Esophagus muscularis mucosa (tissue), 4 donors: ENCODE data around the gene EVI5. TPM values are rescaled to one million over a fixed set of nuclear protein-coding genes. Genes with fewer than 3 reads are reported as not detected.
"Not testable (repeated sequence)": the region's sequence is repeated elsewhere in the genome, so short reads cannot be mapped to it uniquely, and the experiment has no call there.

Experiments
- DNase-seq: peaks from one replicate; pipeline ENCODE4 v3.0.0-alpha.2; 2017; ENCODE audit errors: extremely low spot score
- H3K27ac ChIP-seq, 4 donors: fragments of 200-600 bp; sonication (generic); replicated peaks in 1 of 4; 1 replicate in 3 of 4; 2 replicates in 1 of 4; pipeline ENCODE4 v1.5.1; 2016 to 2019; ENCODE audit warnings: mild to moderate bottlenecking in 1 of 4
- H3K27me3 ChIP-seq, 4 donors: fragments of 200-600 bp; sonication (generic); one replicate each; pipeline versions ENCODE4 v1.5.1 to v1.6.0; 2016 to 2019
- H3K36me3 ChIP-seq, 4 donors: fragments of 200-600 bp; sonication (generic); one replicate each; pipeline ENCODE4 v1.5.1; 2016 to 2019
- H3K4me1 ChIP-seq, 4 donors: fragments of 200-600 bp; sonication (generic); one replicate each; pipeline ENCODE4 v1.5.1; 2016 to 2019
- H3K4me3 ChIP-seq, 4 donors: fragments of 200-600 bp; sonication (generic); 1 replicate in 2 of 4; 2 replicates in 2 of 4; pipeline ENCODE4 v1.5.1; 2016 to 2019; ENCODE audit warnings: mild to moderate bottlenecking in 4 of 4, moderate library complexity in 1 of 4
- H3K9me3 ChIP-seq, 4 donors: fragments of 200-600 bp; sonication (generic); 1 replicate in 3 of 4; 2 replicates in 1 of 4; pipeline ENCODE4 v1.5.1; 2016 to 2019
- EP300 ChIP-seq: sonication (generic); formaldehyde crosslinking; IDR thresholded peaks from one replicate; pipeline ENCODE4 v1.6.1; 2017; ENCODE audit warnings: antibody characterized with exemption
- POLR2A ChIP-seq: fragments of 450-650 bp; IDR thresholded peaks from one replicate; pipeline ENCODE4 v1.6.1; 2017; ENCODE audit warnings: antibody characterized with exemption, moderate library complexity, mild to moderate bottlenecking, low read depth
- POLR2AphosphoS5 ChIP-seq, 2 donors: sonication (generic); formaldehyde crosslinking; IDR thresholded peaks; one replicate each; pipeline ENCODE4 v1.6.1; 2017; ENCODE audit warnings: antibody characterized with exemption in 2 of 2
- WGBS: methylation state at CpG from one replicate; pipeline ENCODE4 v1.1.5; 2018; 5-methylcytosine and 5-hydroxymethylcytosine counted together
- intact Hi-C: fragments of 100-400 bp; cut with DNase I; formaldehyde crosslinking; loops from one replicate; pipeline ENCODE4 v1.15.1; 2023
- total RNA-seq, 4 donors: library from RNA; depleted of rRNA; stranded (reverse); fragments of >200 nt; gene quantifications; one replicate each; pipeline versions ENCODE4 v1.1.0 to v1.2.1, GENCODE V29; 2016
- TF ChIP-seq, protein P1 (sequence below), 3 experiments: fragments of 200-600 bp in 2 of 3; fragments of 450-650 bp in 1 of 3; sonication (generic) in 2 of 3; IDR thresholded peaks; one replicate each; pipeline ENCODE4 v1.5.1; 2017 to 2019; ENCODE audit warnings: antibody characterized with exemption in 3 of 3, mild to moderate bottlenecking in 2 of 3, moderate library complexity in 1 of 3

Gene EVI5
- total RNA-seq, 4 donors from 2014 or later: 32.3 to 55.2 (median 40.4) TPM

DNA sequence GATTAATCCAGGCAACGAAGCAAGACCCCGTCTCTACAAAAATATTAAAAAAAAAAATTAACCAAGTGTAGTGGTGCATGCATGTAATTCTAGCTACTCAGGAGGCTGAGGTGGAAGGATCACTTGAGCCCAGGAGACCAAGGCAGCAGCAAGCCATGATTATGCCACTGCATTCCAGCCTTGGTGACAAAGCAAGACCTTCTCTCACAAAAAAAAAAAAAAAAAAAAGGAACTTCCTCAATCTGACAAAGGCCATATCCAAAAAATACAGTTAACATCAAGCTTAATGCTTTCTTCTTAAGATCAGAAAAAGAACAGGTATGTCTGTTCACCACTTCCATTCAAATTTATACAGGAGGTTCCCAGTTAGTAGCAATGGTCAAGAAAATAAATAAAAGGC lies 54.4 kb downstream of the EVI5 start:
- Histone ChIP-seq H3K36me3 (peaks cover 0 to 5% (median 2%) of the 10 kb centered on the region in 4 donors), H3K9me3 (no peaks in the 10 kb centered on the region), H3K27me3 (no peaks in the 10 kb centered on the region), H3K27ac (no peak overlapping the region), H3K4me3 (no peak overlapping the region), H3K4me1 (no peaks in the 10 kb centered on the region)
- TF ChIP-seq EP300: no peak
- TF ChIP-seq POLR2A: no peak
- TF ChIP-seq, protein P1, sequence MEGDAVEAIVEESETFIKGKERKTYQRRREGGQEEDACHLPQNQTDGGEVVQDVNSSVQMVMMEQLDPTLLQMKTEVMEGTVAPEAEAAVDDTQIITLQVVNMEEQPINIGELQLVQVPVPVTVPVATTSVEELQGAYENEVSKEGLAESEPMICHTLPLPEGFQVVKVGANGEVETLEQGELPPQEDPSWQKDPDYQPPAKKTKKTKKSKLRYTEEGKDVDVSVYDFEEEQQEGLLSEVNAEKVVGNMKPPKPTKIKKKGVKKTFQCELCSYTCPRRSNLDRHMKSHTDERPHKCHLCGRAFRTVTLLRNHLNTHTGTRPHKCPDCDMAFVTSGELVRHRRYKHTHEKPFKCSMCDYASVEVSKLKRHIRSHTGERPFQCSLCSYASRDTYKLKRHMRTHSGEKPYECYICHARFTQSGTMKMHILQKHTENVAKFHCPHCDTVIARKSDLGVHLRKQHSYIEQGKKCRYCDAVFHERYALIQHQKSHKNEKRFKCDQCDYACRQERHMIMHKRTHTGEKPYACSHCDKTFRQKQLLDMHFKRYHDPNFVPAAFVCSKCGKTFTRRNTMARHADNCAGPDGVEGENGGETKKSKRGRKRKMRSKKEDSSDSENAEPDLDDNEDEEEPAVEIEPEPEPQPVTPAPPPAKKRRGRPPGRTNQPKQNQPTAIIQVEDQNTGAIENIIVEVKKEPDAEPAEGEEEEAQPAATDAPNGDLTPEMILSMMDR (IDR thresholded peaks at IDR 0.05): no peak
- no peak for TF ChIP-seq POLR2AphosphoS5 (IDR thresholded peaks at IDR 0.05)
- no peak for DNase-seq
- WGBS: 89% methylated on average over 2 of the region's 2 CpGs
- intact Hi-C loops: no loop called here

DNA sequence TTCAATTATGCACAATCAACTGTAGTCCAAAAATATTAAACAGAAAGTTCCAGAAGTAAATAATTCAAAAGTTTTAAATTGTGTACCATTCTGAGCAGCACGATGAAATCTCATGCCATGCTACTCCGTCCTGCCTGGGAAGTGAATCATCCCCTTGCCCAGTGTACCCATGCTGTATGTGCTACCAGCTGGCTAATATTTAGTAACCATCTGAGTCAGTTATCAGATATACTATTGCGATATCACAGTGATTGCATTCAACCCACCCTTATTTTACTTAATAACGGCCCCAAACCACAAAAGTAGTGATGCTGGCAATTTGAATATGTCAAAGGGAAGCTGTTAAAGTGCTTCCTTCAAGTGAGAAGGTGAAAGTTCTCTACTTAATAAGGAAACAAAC lies 56.2 kb downstream of the EVI5 start:
- Histone ChIP-seq H3K4me3 (no peak overlapping the region), H3K27me3 (no peaks in the 10 kb centered on the region), H3K27ac (no peak overlapping the region), H3K9me3 (no peaks in the 10 kb centered on the region), H3K36me3 (peaks cover 0 to 5% (median 0%) of the 10 kb centered on the region in 4 donors), H3K4me1 (no peaks in the 10 kb centered on the region)
- 88% methylated on average over 4 of the region's 4 CpGs for WGBS
- intact Hi-C loops: no loop called here
- no peak for DNase-seq
- no peak for TF ChIP-seq POLR2A
- no peak for TF ChIP-seq EP300
- TF ChIP-seq POLR2AphosphoS5 (IDR thresholded peaks at IDR 0.05): no peak
- TF ChIP-seq, protein P1 (IDR thresholded peaks at IDR 0.05): no peak

DNA sequence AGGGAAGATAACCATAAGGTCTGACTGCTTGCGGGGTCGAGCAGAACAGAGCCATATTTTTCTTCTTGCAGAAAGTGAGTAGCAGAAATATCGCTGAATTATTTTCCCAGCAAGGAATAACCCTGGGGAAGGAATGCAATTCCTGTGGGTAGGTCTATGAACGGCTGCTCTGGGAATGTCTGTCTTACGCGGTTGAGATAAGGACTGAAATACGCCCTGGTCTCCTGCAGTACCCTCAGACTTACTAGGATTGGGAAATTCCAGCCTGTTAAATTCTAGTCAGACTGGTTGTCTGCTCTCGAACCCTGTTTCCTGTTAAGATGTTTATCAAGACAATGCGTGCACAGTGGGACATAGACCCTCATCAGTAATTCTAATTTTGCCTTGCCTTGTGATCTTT lies 61.2 kb downstream of the EVI5 start:
- H3K36me3 ChIP-seq, intact Hi-C loops, H3K27ac ChIP-seq, H3K4me1 ChIP-seq, H3K27me3 ChIP-seq, DNase-seq, H3K4me3 ChIP-seq, H3K9me3 ChIP-seq: not testable (repeated sequence)
- WGBS: over 99% methylated on average over 9 of the region's 9 CpGs

DNA sequence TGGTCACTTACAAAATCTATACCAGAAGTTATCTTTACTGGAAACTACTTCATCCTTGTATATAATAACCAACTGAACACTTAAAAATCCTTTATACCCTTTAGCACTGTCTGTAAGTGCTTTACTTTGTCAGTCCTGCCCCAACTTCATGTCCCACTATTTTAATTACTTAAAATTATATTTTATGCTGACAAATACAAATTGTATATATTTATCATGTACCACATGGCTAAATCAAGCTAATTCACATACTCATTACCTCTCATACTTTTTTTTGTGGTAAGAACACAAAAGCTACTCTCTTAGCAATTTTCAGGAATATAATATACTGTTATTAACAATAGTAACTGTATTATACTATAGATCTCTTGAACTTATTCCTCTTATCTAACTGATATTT lies 63.0 kb downstream of the EVI5 start:
- no peaks in the 10 kb centered on the region for H3K36me3 ChIP-seq
- no peak overlapping the region for H3K4me3 ChIP-seq
- no peaks in the 10 kb centered on the region for H3K4me1 ChIP-seq
- no peaks in the 10 kb centered on the region for H3K9me3 ChIP-seq
- intact Hi-C loops: no loop called here
- no peaks in the 10 kb centered on the region for H3K27me3 ChIP-seq
- DNase-seq: no peak
- TF ChIP-seq, protein P1 (IDR thresholded peaks at IDR 0.05): no peak
- TF ChIP-seq POLR2AphosphoS5 (IDR thresholded peaks at IDR 0.05): no peak
- no peak for TF ChIP-seq POLR2A
- no peak for TF ChIP-seq EP300
- H3K27ac ChIP-seq: no peak overlapping the region

DNA sequence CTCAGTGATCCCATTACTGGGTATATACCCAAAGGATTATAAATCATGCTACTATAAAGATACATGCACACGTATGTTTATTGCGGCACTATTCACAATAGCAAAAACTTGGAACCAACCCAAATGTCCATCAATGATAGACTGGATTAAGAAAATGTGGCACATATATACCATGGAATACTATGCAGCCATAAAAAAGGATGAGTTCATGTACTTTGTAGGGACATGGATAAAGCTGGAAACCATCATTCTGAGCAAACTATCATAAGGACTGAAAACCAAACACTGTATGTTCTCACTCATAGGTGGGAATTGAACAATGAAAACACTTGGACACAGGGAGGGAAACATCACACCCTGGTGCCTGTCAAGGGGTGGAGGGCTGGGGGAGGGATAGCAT lies 63.8 kb downstream of the EVI5 start:
- H3K4me3 ChIP-seq, H3K9me3 ChIP-seq, intact Hi-C loops, H3K36me3 ChIP-seq, H3K4me1 ChIP-seq, H3K27ac ChIP-seq, DNase-seq, H3K27me3 ChIP-seq: not testable (repeated sequence)
- WGBS: 92% methylated on average over 2 of the region's 2 CpGs

DNA sequence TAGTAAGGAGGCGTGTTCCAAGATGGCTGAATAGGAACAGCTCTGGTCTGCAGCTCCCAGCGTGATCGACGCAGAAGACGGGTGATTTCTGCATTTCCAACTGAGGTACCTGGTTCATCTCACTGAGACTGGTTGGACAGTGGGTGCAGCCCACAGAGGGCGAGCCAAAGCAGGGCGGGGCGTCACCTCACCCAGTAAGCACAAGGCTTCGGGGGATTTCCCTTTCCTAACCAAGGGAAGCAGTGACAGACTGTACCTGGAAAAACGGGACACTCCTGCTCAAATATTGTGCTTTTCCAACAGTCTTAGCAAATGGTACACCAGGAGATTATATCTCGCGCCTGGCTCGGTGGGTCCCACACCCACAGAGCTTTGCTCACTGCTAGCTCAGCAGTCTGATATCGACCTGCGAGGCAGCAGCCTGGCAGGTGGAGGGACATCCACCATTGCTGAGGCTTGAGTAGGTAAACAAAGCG lies 69.4 kb downstream of the EVI5 start:
- H3K4me3 ChIP-seq, DNase-seq, H3K27me3 ChIP-seq, H3K27ac ChIP-seq, intact Hi-C loops, H3K9me3 ChIP-seq, H3K36me3 ChIP-seq, H3K4me1 ChIP-seq: not testable (repeated sequence)
- 95% methylated on average over 16 of the region's 16 CpGs for WGBS
